Measurements from ENCODE around the gene HECA.

HECA gene

GRCh38 chr6:139148557-139149235 is 13.8 kb downstream of the HECA start:
- TF ChIP-seq GATA3 (IDR thresholded peaks at IDR 0.05; ENCODE audit: low read depth, low read length), result no peak
- no peak for TF ChIP-seq GATA2 (IDR thresholded peaks at IDR 0.05; ENCODE audit: low read depth, low read length)

GRCh38 chr6:139149383-139149782 is 14.5 kb downstream of the HECA start:
- no peak for TF ChIP-seq GATA2 (IDR thresholded peaks at IDR 0.05; ENCODE audit: low read depth, low read length)
- no peak for TF ChIP-seq GATA3 (IDR thresholded peaks at IDR 0.05; ENCODE audit: low read depth, low read length)

GRCh38 chr6:139150920-139151319 is 16.0 kb downstream of the HECA start:
- TF ChIP-seq GATA2 (IDR thresholded peaks at IDR 0.05; ENCODE audit: low read depth, low read length), result no peak

- TF ChIP-seq GATA3 (IDR thresholded peaks at IDR 0.05; ENCODE audit: low read depth, low read length), result no peak
- TF ChIP-seq GATA2 (IDR thresholded peaks at IDR 0.05; ENCODE audit: low read depth, low read length), result no peak
These were observed 16.7 kb downstream of the HECA start for GRCh38 chr6:139151425-139152087.

GRCh38 chr6:139152088-139152891 is 17.4 kb downstream of the HECA start:
- TF ChIP-seq GATA2 (IDR thresholded peaks at IDR 0.05; ENCODE audit: low read depth, low read length) (no peak), GATA3 (IDR thresholded peaks at IDR 0.05; ENCODE audit: low read depth, low read length) (no peak)

GRCh38 chr6:139152892-139153271 is 18.0 kb downstream of the HECA start:
- TF ChIP-seq GATA2 (IDR thresholded peaks at IDR 0.05; ENCODE audit: low read depth, low read length) (no peak), GATA3 (IDR thresholded peaks at IDR 0.05; ENCODE audit: low read depth, low read length) (no peak)

- TF ChIP-seq GATA2 (IDR thresholded peaks at IDR 0.05; ENCODE audit: low read depth, low read length) (no peak), GATA3 (IDR thresholded peaks at IDR 0.05; ENCODE audit: low read depth, low read length) (no peak)
These were observed 19.0 kb downstream of the HECA start for GRCh38 chr6:139153855-139154254.

GRCh38 chr6:139154881-139155547 is 20.1 kb downstream of the HECA start:
- no peak for TF ChIP-seq GATA2 (IDR thresholded peaks at IDR 0.05; ENCODE audit: low read depth, low read length)

- TF ChIP-seq GATA2 (IDR thresholded peaks at IDR 0.05; ENCODE audit: low read depth, low read length) (no peak), GATA3 (IDR thresholded peaks at IDR 0.05; ENCODE audit: low read depth, low read length) (no peak)
These were observed 21.2 kb downstream of the HECA start for GRCh38 chr6:139156102-139156501.

GRCh38 chr6:139156551-139156950 is 21.7 kb downstream of the HECA start:
- TF ChIP-seq GATA3 (IDR thresholded peaks at IDR 0.05; ENCODE audit: low read depth, low read length) (no peak), GATA2 (IDR thresholded peaks at IDR 0.05; ENCODE audit: low read depth, low read length) (no peak)

- TF ChIP-seq GATA2 (IDR thresholded peaks at IDR 0.05; ENCODE audit: low read depth, low read length), result no peak
- TF ChIP-seq GATA3 (IDR thresholded peaks at IDR 0.05; ENCODE audit: low read depth, low read length), result no peak
These were observed 24.1 kb downstream of the HECA start for GRCh38 chr6:139159016-139159415.

- TF ChIP-seq GATA3 (IDR thresholded peaks at IDR 0.05; ENCODE audit: low read depth, low read length) (no peak), GATA2 (IDR thresholded peaks at IDR 0.05; ENCODE audit: low read depth, low read length) (no peak)
These were observed 26.3 kb downstream of the HECA start for GRCh38 chr6:139161169-139161568.

- TF ChIP-seq GATA3 (IDR thresholded peaks at IDR 0.05; ENCODE audit: low read depth, low read length) (no peak), GATA2 (IDR thresholded peaks at IDR 0.05; ENCODE audit: low read depth, low read length) (no peak)
These were observed 27.0 kb downstream of the HECA start for GRCh38 chr6:139161817-139162284.

- no peak for TF ChIP-seq GATA2 (IDR thresholded peaks at IDR 0.05; ENCODE audit: low read depth, low read length)
These were observed 29.1 kb downstream of the HECA start for GRCh38 chr6:139164001-139164400.

All from SH-SY5Y (cell line).